HepG2 (cell line): Measurements from ENCODE around the gene MADCAM1. TPM values are rescaled to one million over a fixed set of nuclear protein-coding genes. Genes with fewer than 3 reads are reported as not detected.

Experiments
- ARID2 ChIP-seq: sonication (generic); formaldehyde crosslinking; IDR thresholded peaks from 2 replicates; pipeline ENCODE4 v1.8.1; 2022; ENCODE audit warnings: mild to moderate bottlenecking, missing genetic modification reagents, borderline replicate concordance
- E2F5 ChIP-seq: sonication (generic); formaldehyde crosslinking; conservative IDR thresholded peaks from 2 replicates; pipeline ENCODE4 v1.4.0; 2020; ENCODE audit warnings: missing genetic modification reagents
- ELF1 ChIP-seq: sonication (generic); formaldehyde crosslinking; IDR thresholded peaks from 2 replicates; pipeline ENCODE4 v1.4.0; 2020; ENCODE audit warnings: missing genetic modification reagents
- LBX2 ChIP-seq: sonication (generic); formaldehyde crosslinking; IDR thresholded peaks from 2 replicates; pipeline ENCODE4 v1.5.0; 2020; ENCODE audit warnings: missing genetic modification reagents, mild to moderate bottlenecking, borderline replicate concordance
- MEIS1 ChIP-seq: sonication (generic); formaldehyde crosslinking; IDR thresholded peaks from 2 replicates; pipeline ENCODE4 v1.9.0; 2021; ENCODE audit warnings: mild to moderate bottlenecking, missing genetic modification reagents, moderate library complexity, borderline replicate concordance
- MIER2 ChIP-seq: IDR thresholded peaks from 2 replicates; pipeline ENCODE4 v1.6.1; 2016; ENCODE audit warnings: missing biosample characterization, missing genetic modification reagents
- NBN ChIP-seq: fragments of 450-650 bp; conservative IDR thresholded peaks from 2 replicates; pipeline ENCODE4 v1.6.1; 2017
- SMAD3 ChIP-seq: sonication (generic); formaldehyde crosslinking; IDR thresholded peaks from 2 replicates; pipeline ENCODE4 v1.4.0; 2020; ENCODE audit warnings: missing genetic modification reagents
- SYNCRIP ChIP-seq: fragments of 200-400 bp; formaldehyde crosslinking; IDR thresholded peaks from 2 replicates; pipeline ENCODE4 v1.6.1; 2018; ENCODE audit warnings: mild to moderate bottlenecking, low read depth, low read length; ENCODE audit not compliant: insufficient read depth
- ZC3H4 ChIP-seq: sonication (generic); formaldehyde crosslinking; IDR thresholded peaks from 2 replicates; pipeline ENCODE4 v1.4.0; 2020; ENCODE audit warnings: missing genetic modification reagents, borderline replicate concordance
- ZFP36L2 ChIP-seq: sonication (generic); formaldehyde crosslinking; IDR thresholded peaks from 2 replicates; pipeline ENCODE4 v1.4.0; 2020; ENCODE audit warnings: missing genetic modification reagents
- ZNF264 ChIP-seq: sonication (generic); formaldehyde crosslinking; IDR thresholded peaks from 2 replicates; pipeline ENCODE4 v1.4.0; 2020; ENCODE audit warnings: missing genetic modification reagents
- ZNF33B ChIP-seq: sonication (generic); formaldehyde crosslinking; IDR thresholded peaks from 2 replicates; pipeline ENCODE4 v1.5.1; 2020; ENCODE audit warnings: mild to moderate bottlenecking, missing genetic modification reagents
- ZNF572 ChIP-seq: sonication (generic); formaldehyde crosslinking; IDR thresholded peaks from 2 replicates; pipeline ENCODE4 v1.5.1; 2020; ENCODE audit warnings: mild to moderate bottlenecking, missing genetic modification reagents
- ZNF629 ChIP-seq: sonication (generic); formaldehyde crosslinking; conservative IDR thresholded peaks from 2 replicates; pipeline ENCODE4 v1.5.0; 2020; ENCODE audit warnings: missing genetic modification reagents
- ZNF749 ChIP-seq: sonication (generic); formaldehyde crosslinking; IDR thresholded peaks from 2 replicates; pipeline ENCODE4 v1.8.0; 2022; ENCODE audit warnings: mild to moderate bottlenecking, missing genetic modification reagents, moderate library complexity, borderline replicate concordance
- ZNF772 ChIP-seq: sonication (generic); formaldehyde crosslinking; IDR thresholded peaks from 2 replicates; pipeline ENCODE4 v1.5.0; 2020; ENCODE audit warnings: mild to moderate bottlenecking, missing genetic modification reagents
- polyA plus RNA-seq, 8 experiments: library from polyadenylated mRNA; depleted of rRNA in 3 of 8; stranded (reverse) in 7 of 8; unstranded in 1 of 8; fragments of >200 nt; fragmentation: Illumina TruSeq in 4 of 8; extraction: Trizol in 4 of 8; gene quantifications; 2 replicates each; pipeline versions ENCODE4 v1.2.1 to v1.2.3, GENCODE V29; 2011 to 2016; ENCODE audit warnings: low read depth in 4 of 8, missing spikeins in 1 of 8, mixed read lengths in 1 of 8; ENCODE audit not compliant: insufficient read depth in 1 of 8
- total RNA-seq, 5 experiments: library from RNA; depleted of rRNA; stranded (reverse); fragments of >200 nt; fragmentation: Illumina TruSeq; extraction: Trizol; gene quantifications; 2 replicates each; pipeline ENCODE4 v1.2.3, GENCODE V29; 2016; ENCODE audit warnings: low read depth in 1 of 5
- TF ChIP-seq, protein P1 (sequence below): sonication (generic); formaldehyde crosslinking; IDR thresholded peaks from 2 replicates; pipeline ENCODE4 v1.5.1; 2020; ENCODE audit warnings: mild to moderate bottlenecking, missing genetic modification reagents, moderate library complexity
- TF ChIP-seq, protein P2 (sequence below): sonication (generic); formaldehyde crosslinking; IDR thresholded peaks from 2 replicates; pipeline ENCODE4 v1.8.0; 2022; ENCODE audit warnings: mild to moderate bottlenecking, missing genetic modification reagents; ENCODE audit not compliant: insufficient replicate concordance
- TF ChIP-seq, protein P3 (sequence below): IDR thresholded peaks from 2 replicates; pipeline ENCODE4 v1.6.1; 2016

Gene MADCAM1
- total and polyA plus RNA-seq, 2 of the 13 experiments (the other 11 are each of a cell fraction or from before 2014, with no cell fraction given): 0.29 to 0.33 TPM

DNA sequence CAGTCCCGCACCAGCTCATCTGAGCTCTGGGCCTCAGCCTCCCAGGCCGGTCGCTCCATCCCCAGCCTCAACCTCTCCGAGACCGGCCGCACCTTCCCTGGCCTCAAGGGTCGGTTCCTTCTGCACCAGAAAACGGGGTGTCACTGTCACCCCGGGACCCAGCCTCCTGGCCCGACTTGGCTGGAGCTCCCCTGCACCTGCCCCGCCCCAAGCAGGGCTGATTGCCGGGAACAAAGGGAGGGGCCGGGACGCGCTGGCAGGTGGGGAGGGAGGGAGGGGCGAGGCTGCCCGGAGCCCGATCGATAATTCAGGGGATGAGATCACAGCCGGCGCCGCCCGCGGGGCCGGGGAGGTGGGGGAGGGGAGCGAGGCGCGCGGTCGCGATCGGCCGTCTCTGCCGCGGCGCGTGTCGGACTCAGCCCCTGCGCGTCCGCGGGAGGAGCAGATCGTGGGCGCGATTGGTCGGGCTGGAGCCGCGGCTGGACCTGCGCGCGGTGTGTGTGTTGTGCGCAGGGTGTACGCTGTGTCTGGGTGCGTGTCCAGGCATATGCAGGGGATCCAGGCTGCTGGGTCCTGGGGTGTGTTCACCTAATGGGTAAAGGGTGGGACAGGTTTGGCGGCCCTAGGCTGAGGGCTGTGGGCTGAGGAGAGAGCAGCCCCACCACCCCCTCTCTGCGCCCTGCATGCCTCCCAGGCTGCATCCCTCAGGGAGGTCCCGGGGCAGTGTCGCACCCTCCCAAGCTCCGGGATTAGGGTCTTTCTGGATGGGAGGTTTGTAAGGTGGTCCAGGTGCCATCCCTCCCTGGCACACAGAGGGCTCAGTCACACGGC lies 34.4 kb upstream of the MADCAM1 start (continued):
- TF ChIP-seq MEIS1 (no peak), ZNF749 (CRISPR knock-in tag) (no peak), ARID2 (CRISPR knock-in tag) (no peak), ZNF629 (CRISPR knock-in tag) (no peak), ZNF264 (no peak), ZNF572 (CRISPR knock-in tag) (0 out of 2 replicates have a peak, but pooled peaks have one; percentile 26), MIER2 (CRISPR knock-in tag) (no peak), ZC3H4 (no peak), ZNF33B (CRISPR knock-in tag) (no peak), LBX2 (CRISPR knock-in tag) (0 out of 2 replicates have a peak, but pooled peaks have one; percentile 11), SMAD3 (CRISPR knock-in tag) (no peak), ZNF772 (CRISPR knock-in tag) (no peak), SYNCRIP (no peak), NBN (no peak), E2F5 (CRISPR knock-in tag) (no peak), ELF1 (0 out of 2 replicates have a peak, but pooled peaks have one; percentile 19), ZFP36L2 (CRISPR knock-in tag) (no peak)
- TF ChIP-seq, protein P1, sequence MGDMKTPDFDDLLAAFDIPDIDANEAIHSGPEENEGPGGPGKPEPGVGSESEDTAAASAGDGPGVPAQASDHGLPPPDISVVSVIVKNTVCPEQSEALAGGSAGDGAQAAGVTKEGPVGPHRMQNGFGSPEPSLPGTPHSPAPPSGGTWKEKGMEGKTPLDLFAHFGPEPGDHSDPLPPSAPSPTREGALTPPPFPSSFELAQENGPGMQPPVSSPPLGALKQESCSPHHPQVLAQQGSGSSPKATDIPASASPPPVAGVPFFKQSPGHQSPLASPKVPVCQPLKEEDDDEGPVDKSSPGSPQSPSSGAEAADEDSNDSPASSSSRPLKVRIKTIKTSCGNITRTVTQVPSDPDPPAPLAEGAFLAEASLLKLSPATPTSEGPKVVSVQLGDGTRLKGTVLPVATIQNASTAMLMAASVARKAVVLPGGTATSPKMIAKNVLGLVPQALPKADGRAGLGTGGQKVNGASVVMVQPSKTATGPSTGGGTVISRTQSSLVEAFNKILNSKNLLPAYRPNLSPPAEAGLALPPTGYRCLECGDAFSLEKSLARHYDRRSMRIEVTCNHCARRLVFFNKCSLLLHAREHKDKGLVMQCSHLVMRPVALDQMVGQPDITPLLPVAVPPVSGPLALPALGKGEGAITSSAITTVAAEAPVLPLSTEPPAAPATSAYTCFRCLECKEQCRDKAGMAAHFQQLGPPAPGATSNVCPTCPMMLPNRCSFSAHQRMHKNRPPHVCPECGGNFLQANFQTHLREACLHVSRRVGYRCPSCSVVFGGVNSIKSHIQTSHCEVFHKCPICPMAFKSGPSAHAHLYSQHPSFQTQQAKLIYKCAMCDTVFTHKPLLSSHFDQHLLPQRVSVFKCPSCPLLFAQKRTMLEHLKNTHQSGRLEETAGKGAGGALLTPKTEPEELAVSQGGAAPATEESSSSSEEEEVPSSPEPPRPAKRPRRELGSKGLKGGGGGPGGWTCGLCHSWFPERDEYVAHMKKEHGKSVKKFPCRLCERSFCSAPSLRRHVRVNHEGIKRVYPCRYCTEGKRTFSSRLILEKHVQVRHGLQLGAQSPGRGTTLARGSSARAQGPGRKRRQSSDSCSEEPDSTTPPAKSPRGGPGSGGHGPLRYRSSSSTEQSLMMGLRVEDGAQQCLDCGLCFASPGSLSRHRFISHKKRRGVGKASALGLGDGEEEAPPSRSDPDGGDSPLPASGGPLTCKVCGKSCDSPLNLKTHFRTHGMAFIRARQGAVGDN (CRISPR knock-in tag): peak; percentile 81
- TF ChIP-seq, protein P2, sequence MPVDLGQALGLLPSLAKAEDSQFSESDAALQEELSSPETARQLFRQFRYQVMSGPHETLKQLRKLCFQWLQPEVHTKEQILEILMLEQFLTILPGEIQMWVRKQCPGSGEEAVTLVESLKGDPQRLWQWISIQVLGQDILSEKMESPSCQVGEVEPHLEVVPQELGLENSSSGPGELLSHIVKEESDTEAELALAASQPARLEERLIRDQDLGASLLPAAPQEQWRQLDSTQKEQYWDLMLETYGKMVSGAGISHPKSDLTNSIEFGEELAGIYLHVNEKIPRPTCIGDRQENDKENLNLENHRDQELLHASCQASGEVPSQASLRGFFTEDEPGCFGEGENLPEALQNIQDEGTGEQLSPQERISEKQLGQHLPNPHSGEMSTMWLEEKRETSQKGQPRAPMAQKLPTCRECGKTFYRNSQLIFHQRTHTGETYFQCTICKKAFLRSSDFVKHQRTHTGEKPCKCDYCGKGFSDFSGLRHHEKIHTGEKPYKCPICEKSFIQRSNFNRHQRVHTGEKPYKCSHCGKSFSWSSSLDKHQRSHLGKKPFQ (CRISPR knock-in tag): peak; percentile 56
- TF ChIP-seq, protein P3, sequence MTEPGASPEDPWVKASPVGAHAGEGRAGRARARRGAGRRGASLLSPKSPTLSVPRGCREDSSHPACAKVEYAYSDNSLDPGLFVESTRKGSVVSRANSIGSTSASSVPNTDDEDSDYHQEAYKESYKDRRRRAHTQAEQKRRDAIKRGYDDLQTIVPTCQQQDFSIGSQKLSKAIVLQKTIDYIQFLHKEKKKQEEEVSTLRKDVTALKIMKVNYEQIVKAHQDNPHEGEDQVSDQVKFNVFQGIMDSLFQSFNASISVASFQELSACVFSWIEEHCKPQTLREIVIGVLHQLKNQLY (CRISPR knock-in tag): 0 out of 2 replicates have a peak, but pooled peaks have one; percentile 24
